ENCODE data around the gene PRR20G.

Gene PRR20G

DNA sequence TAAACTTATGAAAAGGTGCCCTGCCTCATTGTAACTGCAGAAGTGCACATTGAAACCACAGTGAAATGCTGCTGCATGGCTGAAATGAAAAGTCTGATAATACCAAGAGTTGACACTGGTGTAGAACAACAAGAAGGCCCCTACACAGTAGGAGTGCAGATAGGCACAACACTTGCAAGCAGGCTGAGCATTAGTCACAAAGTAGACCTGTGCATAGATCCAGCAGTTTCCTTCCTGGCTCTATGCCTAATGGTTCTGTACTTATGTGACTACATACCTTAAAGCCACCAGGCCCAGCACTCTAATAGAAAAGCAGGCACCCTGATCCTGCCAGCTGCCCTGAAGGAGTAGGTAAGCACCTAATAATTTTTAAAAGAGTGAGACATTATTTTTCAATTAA, 53.1 kb downstream of the PRR20G start:
- no peak for DNase-seq (ENCODE audit: low read depth)
- TF ChIP-seq, protein P1, sequence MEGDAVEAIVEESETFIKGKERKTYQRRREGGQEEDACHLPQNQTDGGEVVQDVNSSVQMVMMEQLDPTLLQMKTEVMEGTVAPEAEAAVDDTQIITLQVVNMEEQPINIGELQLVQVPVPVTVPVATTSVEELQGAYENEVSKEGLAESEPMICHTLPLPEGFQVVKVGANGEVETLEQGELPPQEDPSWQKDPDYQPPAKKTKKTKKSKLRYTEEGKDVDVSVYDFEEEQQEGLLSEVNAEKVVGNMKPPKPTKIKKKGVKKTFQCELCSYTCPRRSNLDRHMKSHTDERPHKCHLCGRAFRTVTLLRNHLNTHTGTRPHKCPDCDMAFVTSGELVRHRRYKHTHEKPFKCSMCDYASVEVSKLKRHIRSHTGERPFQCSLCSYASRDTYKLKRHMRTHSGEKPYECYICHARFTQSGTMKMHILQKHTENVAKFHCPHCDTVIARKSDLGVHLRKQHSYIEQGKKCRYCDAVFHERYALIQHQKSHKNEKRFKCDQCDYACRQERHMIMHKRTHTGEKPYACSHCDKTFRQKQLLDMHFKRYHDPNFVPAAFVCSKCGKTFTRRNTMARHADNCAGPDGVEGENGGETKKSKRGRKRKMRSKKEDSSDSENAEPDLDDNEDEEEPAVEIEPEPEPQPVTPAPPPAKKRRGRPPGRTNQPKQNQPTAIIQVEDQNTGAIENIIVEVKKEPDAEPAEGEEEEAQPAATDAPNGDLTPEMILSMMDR (IDR thresholded peaks at IDR 0.05; ENCODE audit: control insufficient read depth, insufficient read depth, low read depth, low read length, missing control alignments): no peak
- H3K4me3 ChIP-seq (ENCODE audit: control insufficient read depth, low read depth, low read length): no peak overlapping the region
